HG02763 (cell line): ENCODE results near the gene SIGLEC11.
"Not testable (repeated sequence)": the region's sequence is repeated elsewhere in the genome, so short reads cannot be mapped to it uniquely, and the experiment has no call there.

Experiments used
- ATAC-seq: cut with Tn5 transposase; IDR thresholded peaks from one replicate; pipeline ENCODE4 v1.9.1; 2021; ENCODE audit warnings: mild to moderate bottlenecking, moderate library complexity; ENCODE audit not compliant: unreplicated experiment

SIGLEC11 gene

DNA sequence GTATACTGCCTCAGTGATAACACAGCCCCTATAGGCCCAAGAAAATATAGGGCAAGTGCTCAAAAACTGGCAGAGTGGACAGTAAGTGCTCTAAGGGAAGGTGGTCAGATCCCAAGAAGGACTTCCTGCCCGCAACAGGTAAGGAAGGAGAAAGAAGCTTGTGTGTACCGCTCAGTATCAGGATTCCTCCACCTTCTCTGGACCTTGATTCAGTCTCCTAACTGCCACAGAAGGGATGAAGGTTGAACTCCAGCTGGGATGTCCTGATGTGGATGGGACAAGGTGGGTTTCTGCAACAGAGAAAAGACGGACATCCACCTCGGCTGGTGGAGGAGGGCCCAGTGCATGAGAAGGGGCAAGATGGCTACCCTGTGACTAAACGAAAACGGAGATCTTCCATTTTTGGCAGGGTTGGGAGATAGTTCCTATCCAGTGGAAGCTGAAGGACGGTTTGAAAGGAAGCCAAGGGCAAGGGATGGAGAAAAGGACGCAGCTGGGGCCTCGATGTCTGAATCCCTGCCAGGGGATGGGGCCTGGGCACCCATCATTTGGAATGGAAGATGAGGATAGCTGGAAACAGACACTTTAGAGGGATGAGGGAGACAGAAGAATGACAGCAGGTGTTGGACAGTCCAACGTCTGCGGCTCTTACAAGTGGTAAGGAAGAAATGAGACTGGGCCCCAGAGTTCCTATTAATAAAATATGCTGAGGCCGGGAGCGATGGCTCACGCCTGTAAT is 33.3 kb downstream of the SIGLEC11 start:
- no peak for ATAC-seq

DNA sequence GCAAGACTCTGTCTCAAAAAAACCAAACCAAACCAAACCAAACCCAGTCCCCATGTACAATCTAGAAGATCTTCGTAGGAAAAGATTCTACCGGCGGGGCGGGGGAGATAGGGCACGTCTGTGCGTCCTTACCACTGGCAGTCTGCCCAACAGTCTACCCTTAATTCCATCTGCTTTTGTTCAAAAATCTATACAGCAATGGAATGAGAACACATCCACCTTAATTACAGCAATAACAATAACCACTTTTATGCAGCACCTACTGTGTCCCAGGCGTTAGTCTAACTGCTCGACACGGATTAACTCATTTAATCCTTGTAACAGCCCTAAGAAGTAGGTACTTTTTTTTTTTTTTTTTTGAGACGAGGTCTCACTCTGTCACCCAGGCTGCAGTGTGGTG is 34.5 kb downstream of the SIGLEC11 start:
- no peak for ATAC-seq

- ATAC-seq, result no peak
These were observed 35.5 kb downstream of the SIGLEC11 start for GRCh38 chr19:49925486-49925885.

DNA sequence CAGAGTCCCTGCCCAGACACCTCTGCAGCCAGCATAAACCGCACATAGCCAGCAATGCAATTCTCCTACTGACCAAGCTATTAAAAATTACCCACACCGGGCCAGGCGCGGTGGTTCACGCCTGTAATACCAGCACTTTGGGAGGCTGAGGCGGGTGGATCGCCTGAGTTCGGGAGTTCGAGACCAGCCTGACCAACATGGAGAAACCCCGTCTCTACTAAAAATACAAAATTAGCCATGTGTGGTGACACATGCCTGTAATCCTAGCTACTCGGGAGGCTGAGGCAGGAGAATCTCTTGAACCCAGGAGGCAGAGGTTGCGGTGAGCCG is 36.1 kb downstream of the SIGLEC11 start:
- not testable (repeated sequence) for ATAC-seq

- ATAC-seq, result no peak
These were observed 36.7 kb downstream of the SIGLEC11 start for GRCh38 chr19:49924004-49924880.

GRCh38 chr19:49923055-49924003 is 37.6 kb downstream of the SIGLEC11 start:
- ATAC-seq, result no peak

DNA sequence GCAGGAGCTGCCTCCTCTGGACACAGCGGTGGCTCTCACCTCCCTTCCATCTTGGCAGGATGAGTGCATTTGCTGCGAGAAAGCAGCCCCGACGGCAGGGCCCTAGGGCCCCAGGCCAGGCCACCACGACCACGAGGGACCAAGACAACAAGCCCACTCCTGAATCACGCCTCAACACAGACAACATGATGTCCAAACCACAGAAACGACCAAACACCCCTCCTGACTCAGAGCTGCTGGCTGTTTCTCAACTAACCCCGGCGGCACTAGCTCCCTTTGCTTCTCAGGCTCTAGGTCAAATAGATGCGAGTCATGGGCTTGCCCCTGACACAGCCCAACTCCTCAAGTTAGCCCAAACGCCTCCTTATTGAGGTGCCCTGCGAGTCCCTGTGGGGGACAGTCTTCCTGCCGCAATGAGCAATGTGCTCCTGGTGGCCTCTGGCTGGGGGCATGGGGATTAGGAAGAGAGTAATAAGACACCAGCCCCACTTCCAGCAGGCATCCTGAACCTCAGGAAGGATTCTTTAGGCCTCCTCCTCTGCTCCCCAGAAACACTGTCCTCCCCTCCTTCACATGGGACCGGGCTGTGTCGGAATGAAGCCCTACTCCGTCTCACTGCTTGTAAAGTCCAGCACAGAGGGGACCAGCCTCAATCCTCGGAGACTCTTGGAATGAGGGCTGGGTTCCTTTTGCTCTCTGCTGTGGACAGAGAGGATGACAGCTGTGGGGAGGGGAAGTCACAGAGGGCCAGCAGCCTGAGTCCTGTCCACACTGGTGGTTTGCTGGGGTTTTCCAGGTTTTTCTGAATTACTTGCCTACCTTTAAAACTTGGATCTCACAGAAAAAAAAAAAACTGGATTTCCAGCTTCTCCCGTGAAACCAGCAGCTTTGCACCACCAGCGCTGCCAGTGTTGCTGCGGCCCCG is 38.8 kb downstream of the SIGLEC11 start:
- no peak for ATAC-seq

DNA sequence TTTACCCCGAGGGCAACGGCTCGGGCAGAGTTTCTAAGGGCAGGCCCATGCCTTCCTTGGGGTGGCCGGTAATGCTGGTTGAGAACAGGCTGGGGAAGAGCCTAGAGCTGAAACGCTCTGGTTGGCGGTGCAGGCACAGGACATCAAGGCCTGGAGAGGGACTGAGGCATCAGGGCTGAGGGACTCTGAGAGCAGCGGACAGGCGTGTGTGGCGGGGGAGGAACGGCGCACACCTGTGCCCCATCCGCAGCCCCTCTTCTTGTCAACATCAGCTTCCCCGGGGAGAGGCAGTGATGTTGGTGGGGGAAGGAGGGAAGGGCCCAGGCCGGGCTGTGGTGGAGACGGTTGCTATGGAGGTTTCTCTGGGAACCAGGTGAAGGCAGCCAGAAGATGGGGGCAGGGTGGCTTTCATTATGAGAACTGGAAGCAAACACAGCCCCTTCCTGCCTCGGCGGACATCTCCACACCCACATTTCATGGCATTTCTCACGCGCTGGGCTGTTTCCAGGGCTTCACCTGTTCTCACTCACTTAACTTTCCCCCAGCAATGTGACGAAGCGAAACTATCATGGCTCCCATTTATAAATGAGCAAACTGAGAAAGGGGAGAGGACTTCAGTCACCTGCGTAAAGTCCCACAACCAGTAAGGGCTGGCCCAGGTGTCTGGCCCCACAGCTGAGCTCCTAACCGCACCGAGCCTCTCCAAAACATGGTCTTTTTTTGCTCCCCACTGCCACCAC is 40.2 kb downstream of the SIGLEC11 start:
- no peak for ATAC-seq

DNA sequence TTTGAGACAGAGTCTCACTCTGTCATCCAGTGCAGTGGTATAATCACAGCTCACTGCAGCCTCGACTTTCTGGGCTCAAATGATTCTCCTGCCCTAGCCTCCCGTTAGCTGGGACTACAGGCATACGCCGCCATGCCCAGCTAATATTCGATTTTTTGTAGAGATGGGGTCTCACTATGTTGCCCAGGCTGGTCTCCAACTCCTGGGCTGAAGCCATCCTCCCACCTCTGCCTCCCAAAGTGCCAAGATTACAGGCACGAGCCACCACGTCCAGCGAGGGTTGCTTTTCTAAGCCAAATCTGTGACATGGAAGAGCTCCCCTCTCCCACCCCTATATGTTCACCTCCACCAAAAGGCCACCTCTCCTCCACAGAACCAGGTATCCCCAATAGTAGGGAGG is 42.9 kb downstream of the SIGLEC11 start:
- no peak for ATAC-seq

GRCh38 chr19:49916839-49917733 is 43.9 kb downstream of the SIGLEC11 start:
- ATAC-seq, result no peak

- no peak for ATAC-seq
These were observed 45.7 kb downstream of the SIGLEC11 start for GRCh38 chr19:49915271-49915670.

DNA sequence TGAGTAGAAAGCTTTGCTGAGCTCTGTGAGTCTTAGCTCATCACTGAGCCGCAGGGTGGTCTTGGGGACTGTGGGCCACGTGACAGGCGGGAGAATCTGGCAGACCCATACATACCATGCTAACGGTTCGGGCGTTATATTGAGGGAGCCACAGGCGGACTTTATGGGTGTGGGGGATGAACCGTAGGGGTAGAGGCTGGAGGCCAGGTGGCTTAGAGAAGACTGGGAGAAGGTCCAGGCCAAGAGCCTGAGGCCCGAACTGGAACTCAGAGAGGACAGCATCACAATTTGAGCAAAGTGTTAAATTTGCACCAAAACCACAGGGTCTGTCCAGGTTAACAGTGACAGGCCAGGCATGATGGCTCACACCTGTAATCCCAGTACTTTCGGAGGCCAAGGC is 47.3 kb downstream of the SIGLEC11 start:
- ATAC-seq, result no peak

DNA sequence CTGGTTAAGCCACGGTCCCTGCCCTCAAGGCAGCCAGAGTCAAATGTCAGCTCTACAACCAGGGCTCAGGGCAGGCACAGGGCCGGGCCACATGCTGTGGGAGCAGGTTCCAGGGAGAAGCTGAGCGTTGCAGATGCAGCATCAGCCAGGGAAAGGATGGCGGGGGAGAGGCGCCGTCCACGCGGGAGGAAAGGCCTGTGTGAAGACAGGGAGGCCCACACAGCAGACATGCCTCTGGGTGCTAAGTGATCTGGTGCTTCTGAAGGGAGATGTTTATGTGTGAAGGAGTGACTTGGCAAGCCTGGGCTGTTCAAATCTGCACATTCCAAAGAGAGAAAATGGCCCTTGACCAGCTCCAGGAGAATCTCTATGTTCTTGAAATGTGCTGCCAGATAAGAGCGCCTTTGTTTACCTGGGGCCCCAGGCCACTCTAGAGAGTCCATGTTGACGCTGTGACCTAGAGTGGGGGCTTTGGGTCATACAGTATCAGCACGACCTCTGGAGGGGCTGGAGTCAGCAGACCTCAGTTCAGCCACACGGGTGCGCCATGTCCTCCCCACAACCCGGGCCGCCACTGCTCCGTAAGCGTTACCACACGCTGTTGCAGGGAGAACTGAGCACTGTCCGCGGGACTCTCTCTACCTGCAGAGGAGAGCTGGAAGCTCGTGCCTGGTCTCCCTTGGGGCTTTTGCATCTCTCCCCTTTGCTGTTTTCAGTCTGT is 47.8 kb downstream of the SIGLEC11 start:
- ATAC-seq, result no peak

- ATAC-seq, result no peak
These were observed 49.4 kb downstream of the SIGLEC11 start for GRCh38 chr19:49911381-49912145.

GRCh38 chr19:49910179-49910578 is 50.8 kb downstream of the SIGLEC11 start:
- no peak for ATAC-seq

DNA sequence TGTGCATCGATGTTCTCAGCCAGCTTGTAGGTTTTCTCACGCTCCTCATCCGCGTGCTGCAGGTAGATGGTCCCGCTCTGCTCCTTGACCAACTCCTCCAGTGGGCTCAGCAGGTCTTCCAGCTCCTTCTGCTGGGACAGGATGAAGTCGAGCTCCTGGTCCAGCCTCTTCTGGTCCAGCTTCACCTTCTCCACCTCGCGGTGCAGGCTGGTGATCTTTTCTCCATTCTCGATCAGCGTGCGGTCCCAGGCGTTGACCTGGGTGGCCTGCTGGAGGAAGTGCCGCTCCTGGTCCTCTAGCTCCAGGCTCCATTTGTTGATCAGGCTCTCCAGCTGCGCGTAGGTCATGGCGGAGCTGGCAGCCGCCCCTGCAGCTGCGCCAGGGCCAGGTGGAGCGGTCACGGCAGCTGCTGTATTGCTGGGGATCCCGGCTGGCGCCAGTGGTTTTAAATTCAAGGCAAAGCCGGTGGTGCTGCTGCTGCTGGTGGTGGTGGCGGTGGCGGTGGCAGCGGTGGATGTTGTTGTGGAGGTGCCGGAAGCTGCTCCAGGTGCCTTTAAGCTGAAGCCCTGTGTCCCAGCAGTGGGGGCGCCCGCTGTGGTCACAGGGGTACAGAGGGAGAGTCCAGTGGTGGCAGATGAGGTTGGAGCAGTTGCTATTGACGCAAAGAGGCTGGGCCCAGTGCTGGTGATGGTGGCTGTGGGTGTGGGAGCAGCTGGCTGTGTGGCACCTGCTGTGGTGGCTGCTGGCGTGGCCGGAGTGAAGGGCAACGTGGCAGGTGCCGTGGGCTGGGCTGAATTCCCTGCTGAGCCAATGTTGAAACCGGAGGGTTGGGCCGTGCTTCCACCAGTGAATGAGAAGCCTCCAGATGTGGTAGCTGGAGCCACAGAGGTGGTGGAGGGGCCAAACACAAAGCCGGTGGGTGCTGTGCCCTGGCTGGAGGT is 52.2 kb downstream of the SIGLEC11 start:
- ATAC-seq, result no peak
